IMR-90 (cell line): ENCODE results near the gene IL18BP. TPM values are rescaled to one million over a fixed set of nuclear protein-coding genes. Genes with fewer than 3 reads are reported as not detected.

Source experiments
- ATAC-seq: fragments of 200-7000 bp; cut with Tn5 transposase; 2 replicates; pipeline ENCODE4 v1.9.1; 2020; ENCODE audit warnings: low read depth, mild to moderate bottlenecking, moderate library complexity
- BruUV-seq: library from RNA; stranded (reverse); fragments of 400-500 nt; replicated peaks from 2 replicates; lab custom pipeline; 2021; lab: Mats Ljungman, UMichigan
- CTCF ChIA-PET: fragments of 300-600 bp; formaldehyde crosslinking; extraction: SDS; loops from one replicate; lab custom pipeline; 2021; ENCODE audit warnings: antibody characterized with exemption; lab: Yijun Ruan, JAX
- POLR2A ChIA-PET: fragments of 300-600 bp; sonication (Branson Sonifier 250); formaldehyde crosslinking; loops from one replicate; lab custom pipeline; 2022; ENCODE audit warnings: antibody characterized with exemption; ENCODE audit not compliant: unreplicated experiment; lab: Charles Lee
- DNase-seq: peaks from one replicate; pipeline ENCODE4 v3.0.0; 2013
- H2AFZ ChIP-seq: replicated peaks from 2 replicates; pipeline ENCODE3; 2013; ENCODE audit warnings: low read length, mild to moderate bottlenecking; ENCODE audit not compliant: poor library complexity
- H2AK5ac ChIP-seq: 2 replicates; pipeline ENCODE4 v1.6.1; 2013; ENCODE audit warnings: low read depth, low read length, inconsistent platforms
- H2AK9ac ChIP-seq: replicated peaks from 2 replicates; pipeline ENCODE3; 2013; ENCODE audit warnings: mild to moderate bottlenecking, low read depth, low read length, moderate library complexity; ENCODE audit not compliant: poor library complexity
- H2BK120ac ChIP-seq: 2 replicates; pipeline ENCODE4 v1.6.1; 2013; ENCODE audit warnings: low read depth, low read length, inconsistent platforms
- H2BK15ac ChIP-seq: 3 replicates; pipeline ENCODE4 v1.6.1; 2013; ENCODE audit warnings: low read depth, low read length, inconsistent platforms
- H2BK20ac ChIP-seq: 2 replicates; pipeline ENCODE4 v1.6.1; 2013; ENCODE audit warnings: low read depth, mild to moderate bottlenecking, inconsistent platforms, low read length, moderate library complexity
- H2BK5ac ChIP-seq: 2 replicates; pipeline ENCODE4 v1.6.1; 2013; ENCODE audit warnings: mild to moderate bottlenecking, low read depth, low read length, inconsistent platforms; ENCODE audit not compliant: poor library complexity, severe bottlenecking
- H3K14ac ChIP-seq: replicated peaks from 2 replicates; pipeline ENCODE4 v1.6.1; 2013; ENCODE audit warnings: low read depth, low read length, inconsistent platforms
- H3K18ac ChIP-seq: 2 replicates; pipeline ENCODE4 v1.6.1; 2013; ENCODE audit warnings: low read depth, low read length, control low read depth
- H3K23ac ChIP-seq: 2 replicates; pipeline ENCODE4 v1.6.1; 2013; ENCODE audit warnings: low read depth, low read length, inconsistent platforms
- H3K27ac ChIP-seq: 2 replicates; pipeline ENCODE4 v1.5.1; 2013; ENCODE audit warnings: mild to moderate bottlenecking, control low read depth, low read length; ENCODE audit not compliant: insufficient read depth
- H3K27me3 ChIP-seq: 2 replicates; pipeline ENCODE4 v1.6.1; 2013; ENCODE audit warnings: low read length; ENCODE audit not compliant: control insufficient read depth, insufficient read depth
- H3K36me3 ChIP-seq: 2 replicates; pipeline ENCODE4 v1.6.1; 2013; ENCODE audit warnings: low read length, mixed read lengths; ENCODE audit not compliant: control insufficient read depth, insufficient read depth
- H3K4ac ChIP-seq: 2 replicates; pipeline ENCODE4 v1.6.1; 2013; ENCODE audit warnings: low read depth, low read length, inconsistent platforms
- H3K4me1 ChIP-seq: 2 replicates; pipeline ENCODE4 v1.6.1; 2013; ENCODE audit warnings: low read length, mixed read lengths; ENCODE audit not compliant: control insufficient read depth, insufficient read depth
- H3K4me2 ChIP-seq: 2 replicates; pipeline ENCODE4 v1.6.1; 2013; ENCODE audit warnings: low read depth, mild to moderate bottlenecking, control low read depth, low read length, moderate library complexity
- H3K4me3 ChIP-seq: 2 replicates; pipeline ENCODE4 v1.5.1; 2013; ENCODE audit warnings: low read depth, mild to moderate bottlenecking, control low read depth, low read length, moderate library complexity; ENCODE audit not compliant: insufficient read depth
- H3K56ac ChIP-seq: 2 replicates; pipeline ENCODE4 v1.6.1; 2013; ENCODE audit warnings: low read length, inconsistent platforms; ENCODE audit not compliant: insufficient read depth; ENCODE audit errors: extremely low read depth
- H3K79me1 ChIP-seq, 2 experiments: 2 replicates each; pipeline ENCODE4 v1.6.1; 2013; ENCODE audit warnings: low read length in 2 of 2, inconsistent platforms in 1 of 2, low read depth in 1 of 2
- H3K9ac ChIP-seq: 2 replicates; pipeline ENCODE4 v1.6.1; 2013; ENCODE audit warnings: low read depth, low read length, control low read depth
- H3K9me1 ChIP-seq: 2 replicates; pipeline ENCODE4 v1.6.1; 2013; ENCODE audit warnings: low read length, inconsistent platforms; ENCODE audit not compliant: insufficient read depth
- H3K9me3 ChIP-seq: 2 replicates; pipeline ENCODE4 v1.6.1; 2013; ENCODE audit warnings: low read length; ENCODE audit not compliant: control insufficient read depth, insufficient read depth
- H4K20me1 ChIP-seq: 2 replicates; pipeline ENCODE4 v1.6.1; 2013; ENCODE audit warnings: low read length, inconsistent platforms; ENCODE audit not compliant: insufficient read depth
- H4K5ac ChIP-seq: 2 replicates; pipeline ENCODE4 v1.6.1; 2013; ENCODE audit warnings: mild to moderate bottlenecking, low read depth, low read length, control low read depth
- H4K8ac ChIP-seq, 2 experiments: 2 replicates each; pipeline ENCODE4 v1.6.1; 2013; ENCODE audit warnings: low read depth in 2 of 2, low read length in 2 of 2, control low read depth in 1 of 2, inconsistent platforms in 1 of 2
- H4K91ac ChIP-seq: 2 replicates; pipeline ENCODE4 v1.6.1; 2013; ENCODE audit warnings: low read depth, low read length, inconsistent platforms; ENCODE audit not compliant: insufficient read depth
- BHLHE40 ChIP-seq: fragments of 150-350 bp; IDR thresholded peaks from 2 replicates; pipeline ENCODE4 v1.6.1; 2016; ENCODE audit warnings: mild to moderate bottlenecking, low read depth, low read length
- ELK1 ChIP-seq: fragments of 150-350 bp; IDR thresholded peaks from 2 replicates; pipeline ENCODE4 v1.6.1; 2016; ENCODE audit warnings: low read depth, mild to moderate bottlenecking, low read length, moderate library complexity, borderline replicate concordance
- FOS ChIP-seq: fragments of 150-350 bp; IDR thresholded peaks from 2 replicates; pipeline ENCODE4 v1.6.1; 2016; ENCODE audit warnings: low read depth, low read length
- MXI1 ChIP-seq: IDR thresholded peaks from 2 replicates; pipeline ENCODE4 v1.6.1; 2012; ENCODE audit warnings: low read depth, mild to moderate bottlenecking, low read length, moderate library complexity, borderline replicate concordance
- RFX5 ChIP-seq: IDR thresholded peaks from 2 replicates; pipeline ENCODE4 v1.8.0; 2012; ENCODE audit warnings: low read depth, mild to moderate bottlenecking, low read length, moderate library complexity
- SMC3 ChIP-seq: fragments of 150-350 bp; IDR thresholded peaks from 2 replicates; pipeline ENCODE4 v1.6.1; 2016; ENCODE audit warnings: low read depth, mild to moderate bottlenecking, antibody characterized with exemption, low read length, moderate library complexity
- USF2 ChIP-seq: fragments of 150-350 bp; IDR thresholded peaks from 2 replicates; pipeline ENCODE4 v1.6.1; 2017; ENCODE audit warnings: mild to moderate bottlenecking, antibody characterized with exemption, low read length, low read depth
- WGBS, 2 experiments: methylation state at CpG; one replicate each; pipeline versions ENCODE4 v1.1.5 to v1.1.7; 2013; ENCODE audit warnings: missing lambda C conversion rate in 2 of 2; ENCODE audit not compliant: insufficient read length in 1 of 2; ENCODE audit errors: extremely low coverage in 2 of 2; 5-methylcytosine and 5-hydroxymethylcytosine counted together
- dilution Hi-C: fragments of 300-500 bp; cut with HindIII; formaldehyde crosslinking; loops from one replicate; pipeline ENCODE4 v1.14.3; 2018; ENCODE audit warnings: low sequenced_read_pairs; ENCODE audit not compliant: unreplicated experiment
- in situ Hi-C: fragments of 300-500 bp; cut with MboI; formaldehyde crosslinking; loops from 3 replicates; pipeline ENCODE4 v1.14.3; 2019; ENCODE audit warnings: low sequenced_read_pairs, inconsistent platforms, mixed read lengths
- intact Hi-C: fragments of 100-400 bp; cut with micrococcal nuclease; formaldehyde crosslinking; loops from 2 replicates; pipeline ENCODE4 v1.10.0; 2022
- polyA plus RNA-seq, 3 experiments: library from polyadenylated mRNA; depleted of rRNA; stranded (reverse); fragments of >200 nt; gene quantifications; 2 replicates each; pipeline ENCODE4 v1.2.3, GENCODE V29; 2012; ENCODE audit warnings: low replicate concordance in 1 of 3
- total RNA-seq: library from RNA; depleted of rRNA; stranded (reverse); fragments of >200 nt; gene quantifications from 2 replicates; pipeline ENCODE4 v1.2.3, GENCODE V29; 2012

Gene IL18BP
- total and polyA plus RNA-seq, 2 of the 4 experiments (the other 2 are of a cell fraction), result 0.90 to 3.2 TPM

GRCh38 chr11:72023335-72023734, 24.6 kb downstream of the IL18BP start:
- peaks cover 74% of the 10 kb centered on the region for H3K36me3 ChIP-seq
- H4K8ac ChIP-seq, result no peak overlapping the region
- no peak overlapping the region for H2AFZ ChIP-seq
- no peak overlapping the region for H4K5ac ChIP-seq
- H2BK5ac ChIP-seq, result no peak overlapping the region
- BruUV-seq, result no TSS peak
- no peak for TF ChIP-seq RFX5
- TF ChIP-seq USF2, result no peak
- TF ChIP-seq ELK1, result no peak
- TF ChIP-seq MXI1, result no peak
- no peak for TF ChIP-seq BHLHE40
- TF ChIP-seq FOS, result no peak
- TF ChIP-seq SMC3, result no peak
- no peaks in the 10 kb centered on the region for H3K27me3 ChIP-seq
- WGBS, 2 experiments, result no CpG with 5 or more reads among the region's 4 CpGs
- H3K9ac ChIP-seq, result no peak overlapping the region
- H3K4ac ChIP-seq, result no peak overlapping the region
- H2BK120ac ChIP-seq, result no peak overlapping the region
- H4K91ac ChIP-seq, result no peak overlapping the region
- POLR2A ChIA-PET, result no interaction called here
- H3K9me3 ChIP-seq, result no peaks in the 10 kb centered on the region
- no peaks in the 10 kb centered on the region for H3K9me1 ChIP-seq
- no peak overlapping the region for H3K23ac ChIP-seq
- no peak for ATAC-seq
- dilution Hi-C loops, result no loop called here
- intact Hi-C loops, result no loop called here
- H2BK20ac ChIP-seq, result no peak overlapping the region
- peaks cover 61 to 63% of the 10 kb centered on the region in 2 experiments for H3K79me1 ChIP-seq
- peaks cover 9% of the 10 kb centered on the region for H3K4me1 ChIP-seq
- no peak overlapping the region for H3K4me3 ChIP-seq
- CTCF ChIA-PET, result interaction anchor here (2.2 kb wide), 1 partner anchor 67 kb away, joined by 37 read pairs; no protein-coding TSS in a partner anchor
- H3K18ac ChIP-seq, result no peak overlapping the region
- peaks cover 23% of the 10 kb centered on the region for H4K20me1 ChIP-seq
- H2AK9ac ChIP-seq, result no peak overlapping the region
- no peak overlapping the region for H2BK15ac ChIP-seq
- no peak overlapping the region for H3K14ac ChIP-seq
- in situ Hi-C loops, result loop anchor here (5.0 to 10.0 kb wide), 3 partner anchors 71 to 409 kb away; partner anchors contain the start of gene CLPB
- no peak for DNase-seq
- H2AK5ac ChIP-seq, result no peak overlapping the region
- no peak overlapping the region for H3K4me2 ChIP-seq
- no peak overlapping the region for H3K56ac ChIP-seq
- no peak overlapping the region for H3K27ac ChIP-seq
